Activated naive CD4-positive, alpha-beta T cell treated with anti-CD3 and anti-CD28 coated beads, Interleukin-2, amount 50 U/mL, for 72 hours (primary cell): Measurements from ENCODE around the gene PLA2G12B. TPM values are rescaled to one million over a fixed set of nuclear protein-coding genes. Genes with fewer than 3 reads are reported as not detected.
"Not testable (repeated sequence)": the region's sequence is repeated elsewhere in the genome, so short reads cannot be mapped to it uniquely, and the experiment has no call there.

Experiments
- ATAC-seq, 2 donors: fragments of 150-1000 bp; cut with Tn5 transposase; 2 replicates each; pipeline ENCODE4 v1.10.0; 2021; ENCODE audit warnings: mild to moderate bottlenecking in 2 of 2, moderate library complexity in 2 of 2
- DNase-seq, 2 donors: peaks; one replicate each; pipeline ENCODE4 v3.0.0; 2021 to 2022; ENCODE audit warnings: low spot score in 2 of 2
- H3K27ac Mint-ChIP-seq, 2 donors: one replicate each; pipeline ENCODE4 v1.8.0; 2022; ENCODE audit warnings: mild to moderate bottlenecking in 2 of 2, mixed read lengths in 2 of 2
- H3K36me3 Mint-ChIP-seq, 2 donors: one replicate each; pipeline ENCODE4 v1.8.0; 2022; ENCODE audit warnings: mixed read lengths in 2 of 2
- H3K9me3 Mint-ChIP-seq, 2 donors: one replicate each; pipeline ENCODE4 v1.8.0; 2022; ENCODE audit warnings: mixed read lengths in 2 of 2
- total RNA-seq, 2 donors: library from RNA; stranded (reverse); gene quantifications; one replicate each; pipeline ENCODE4 v1.2.3, GENCODE V29; 2022

PLA2G12B gene
- total RNA-seq, 2 donors from 2014 or later: not detected

- H3K9me3 Mint-ChIP-seq: no peaks in the 10 kb centered on the region
- ATAC-seq (no peak), DNase-seq (no peak)
- H3K36me3 Mint-ChIP-seq: no peaks in the 10 kb centered on the region
- H3K27ac Mint-ChIP-seq: no peak overlapping the region
Measured at GRCh38 chr10:72912736-72913135, 41.9 kb downstream of the PLA2G12B start.

DNA sequence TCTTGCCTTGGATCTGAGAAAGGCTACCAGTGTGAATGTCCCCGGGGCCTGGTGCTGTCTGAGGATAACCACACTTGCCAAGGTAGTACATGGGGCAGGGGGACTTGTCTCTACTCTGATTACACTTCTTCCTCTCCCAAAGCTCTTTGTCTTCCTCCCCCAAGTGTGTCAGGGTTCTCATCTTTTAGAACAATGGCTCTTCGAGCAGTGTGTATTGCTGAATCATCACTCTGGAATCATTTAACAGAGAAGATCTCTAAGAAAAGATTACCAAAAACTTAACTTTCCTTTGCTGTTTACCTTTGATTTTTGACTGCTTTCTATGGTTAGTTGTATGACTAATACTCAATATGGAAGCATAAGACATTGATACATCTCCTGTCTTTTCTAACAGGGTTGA, 42.8 kb downstream of the PLA2G12B start:
- no peaks in the 10 kb centered on the region for H3K36me3 Mint-ChIP-seq
- ATAC-seq: no peak
- no peak overlapping the region for H3K27ac Mint-ChIP-seq
- H3K9me3 Mint-ChIP-seq: no peaks in the 10 kb centered on the region
- no peak for DNase-seq

GRCh38 chr10:72910705-72911104, 43.9 kb downstream of the PLA2G12B start:
- no peak for ATAC-seq
- Mint-ChIP-seq H3K36me3 (no peaks in the 10 kb centered on the region), H3K27ac (no peak overlapping the region), H3K9me3 (no peaks in the 10 kb centered on the region)
- DNase-seq: no peak

DNA sequence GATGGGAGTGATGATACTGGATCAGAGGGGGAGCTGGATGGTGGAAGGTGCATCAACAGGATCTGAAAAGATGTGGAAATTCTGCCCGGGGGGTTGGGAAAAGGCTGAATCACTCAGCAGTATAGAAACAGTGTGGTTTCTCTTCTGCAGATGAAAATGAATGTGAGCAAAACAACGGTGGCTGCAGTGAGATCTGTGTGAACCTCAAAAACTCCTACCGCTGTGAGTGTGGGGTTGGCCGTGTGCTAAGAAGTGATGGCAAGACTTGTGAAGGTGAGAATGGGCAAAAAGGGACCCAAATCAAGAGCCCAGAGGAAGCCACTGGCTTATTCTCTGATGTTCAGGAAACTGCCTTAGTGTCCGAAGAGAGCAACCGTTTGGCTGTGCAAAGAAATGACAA, 48.2 kb downstream of the PLA2G12B start:
- ATAC-seq (no peak), DNase-seq (no peak)
- Mint-ChIP-seq H3K9me3 (no peaks in the 10 kb centered on the region), H3K27ac (no peak overlapping the region), H3K36me3 (no peaks in the 10 kb centered on the region)

GRCh38 chr10:72904806-72905205, 49.8 kb downstream of the PLA2G12B start:
- H3K9me3 Mint-ChIP-seq: no peaks in the 10 kb centered on the region
- DNase-seq (no peak), ATAC-seq (no peak)

GRCh38 chr10:72903941-72904446, 50.6 kb downstream of the PLA2G12B start:
- not testable (repeated sequence) for H3K9me3 Mint-ChIP-seq, DNase-seq, H3K36me3 Mint-ChIP-seq, ATAC-seq, H3K27ac Mint-ChIP-seq

More at GRCh38 chr10:72904806-72905205, 49.8 kb downstream of the PLA2G12B start:
- H3K36me3 Mint-ChIP-seq: no peaks in the 10 kb centered on the region
- no peak overlapping the region for H3K27ac Mint-ChIP-seq

DNA sequence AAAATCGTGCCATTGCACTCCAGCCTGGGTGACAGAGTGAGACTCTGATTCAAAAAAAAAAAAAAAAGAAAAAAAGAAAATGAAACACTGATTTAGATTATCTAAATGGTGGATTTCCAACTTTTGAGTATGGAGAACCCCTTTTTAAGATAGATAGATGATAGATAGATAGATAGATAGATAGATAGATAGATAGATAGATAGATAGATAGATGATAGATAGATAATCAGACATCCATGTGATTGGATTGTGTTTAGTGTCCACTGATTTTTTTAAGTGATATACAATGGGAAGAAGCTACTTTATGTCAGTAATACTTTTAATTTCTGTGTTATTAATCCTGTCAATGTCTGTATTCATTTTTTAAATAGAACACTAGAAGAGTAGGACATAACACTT, 55.1 kb downstream of the PLA2G12B start:
- no peak for ATAC-seq

DNA sequence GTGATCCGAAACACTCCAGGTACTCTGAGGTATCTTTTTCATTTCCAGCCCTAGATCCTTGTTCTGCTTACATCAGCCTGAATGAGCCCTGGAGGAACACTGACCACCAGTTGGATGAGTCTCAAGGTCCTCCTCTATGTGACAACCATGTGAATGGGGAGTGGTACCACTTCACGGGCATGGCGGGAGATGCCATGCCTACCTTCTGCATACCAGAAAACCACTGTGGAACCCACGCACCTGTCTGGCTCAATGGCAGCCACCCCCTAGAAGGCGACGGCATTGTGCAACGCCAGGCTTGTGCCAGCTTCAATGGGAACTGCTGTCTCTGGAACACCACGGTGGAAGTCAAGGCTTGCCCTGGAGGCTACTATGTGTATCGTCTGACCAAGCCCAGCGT, 56.0 kb downstream of the PLA2G12B start:
- no peak for ATAC-seq
- no peak overlapping the region for H3K27ac Mint-ChIP-seq

More for the DNA sequence above, 55.1 kb downstream of the PLA2G12B start:
- no peaks in the 10 kb centered on the region for H3K9me3 Mint-ChIP-seq
- H3K27ac Mint-ChIP-seq: no peak overlapping the region
- H3K36me3 Mint-ChIP-seq: no peaks in the 10 kb centered on the region
- DNase-seq: no peak

DNA sequence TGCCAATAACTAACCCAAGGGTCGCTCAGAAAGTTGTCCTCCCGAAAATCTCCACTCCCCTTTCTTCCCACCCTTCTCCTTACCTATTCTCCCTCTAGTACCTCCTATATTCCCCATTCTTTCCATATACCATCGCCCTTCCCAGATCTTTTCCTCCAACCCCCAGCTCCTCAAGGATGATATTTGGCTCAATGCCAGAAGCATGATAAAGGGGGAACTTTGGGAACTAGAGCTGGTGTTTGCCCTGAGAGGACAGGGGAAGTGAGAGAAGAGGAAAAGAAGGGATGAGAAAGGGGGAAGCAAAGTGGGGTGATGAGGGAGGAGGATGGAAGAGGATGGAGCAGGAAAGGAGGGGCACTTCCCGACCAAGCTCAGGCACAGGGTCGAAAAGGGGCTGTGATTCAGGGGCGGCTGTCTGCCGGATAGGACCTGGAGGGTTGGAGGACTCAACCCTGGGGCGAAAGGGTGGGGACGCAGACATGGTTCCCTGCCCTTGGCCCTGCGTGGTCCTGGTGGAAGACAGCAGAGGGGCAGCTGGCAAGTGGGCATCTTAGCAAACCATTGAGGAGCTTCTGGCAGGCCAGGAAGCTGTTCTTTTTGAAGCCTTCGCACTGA, 59.3 kb downstream of the PLA2G12B start:
- H3K27ac Mint-ChIP-seq: no peak overlapping the region
- no peaks in the 10 kb centered on the region for H3K9me3 Mint-ChIP-seq
- H3K36me3 Mint-ChIP-seq: no peaks in the 10 kb centered on the region
- ATAC-seq (no peak), DNase-seq (no peak)

More for the DNA sequence above, 56.0 kb downstream of the PLA2G12B start:
- H3K36me3 Mint-ChIP-seq: no peaks in the 10 kb centered on the region
- no peaks in the 10 kb centered on the region for H3K9me3 Mint-ChIP-seq
- no peak for DNase-seq

- Mint-ChIP-seq H3K9me3 (peaks cover 0 to 5% of the 10 kb centered on the region in 2 donors), H3K27ac (no peak within 1 kb of the TSS), H3K36me3 (peaks cover 6 to 8% of the 10 kb centered on the region in 2 donors)
Measured at GRCh38 chr10:72893136-72893798, 61.3 kb downstream of the PLA2G12B start, which contains the start of gene OIT3. TSS of gene OIT3 (plus strand) at chr10:72893739. CDS start at chr10:72893799, 60 bp downstream.

DNA sequence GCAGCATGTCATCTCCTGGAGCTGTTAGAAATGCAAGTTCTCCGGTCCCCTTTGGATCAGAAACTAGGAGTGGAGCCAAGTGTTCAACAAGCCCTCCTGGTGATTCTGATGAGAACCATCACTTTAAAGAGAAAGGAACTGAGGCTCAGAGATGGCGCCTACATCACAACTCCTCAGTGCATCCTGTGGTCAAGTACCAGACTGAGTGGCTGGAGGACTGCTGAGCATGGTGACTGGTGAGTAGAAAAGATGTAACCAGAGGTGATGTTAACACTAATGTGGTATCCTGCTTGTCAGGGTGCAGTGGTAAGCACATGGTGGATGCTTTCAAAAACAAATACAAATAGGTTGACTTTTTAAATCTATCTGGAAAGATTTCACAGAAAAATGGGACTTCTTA, 64.5 kb downstream of the PLA2G12B start:
- DNase-seq (no peak), ATAC-seq (no peak)
- Mint-ChIP-seq H3K36me3 (peaks cover 14 to 24% of the 10 kb centered on the region in 2 donors), H3K27ac (no peak overlapping the region), H3K9me3 (peaks cover 0 to 6% of the 10 kb centered on the region in 2 donors)

More at GRCh38 chr10:72893136-72893798, 61.3 kb downstream of the PLA2G12B start, which contains the start of gene OIT3:
- ATAC-seq (no peak), DNase-seq (no peak)

- ATAC-seq: no peak
- Mint-ChIP-seq H3K27ac (no peak overlapping the region), H3K36me3 (peaks cover 14 to 24% of the 10 kb centered on the region in 2 donors), H3K9me3 (peaks cover 0 to 6% of the 10 kb centered on the region in 2 donors)
- no peak for DNase-seq
Measured at GRCh38 chr10:72889391-72889831, 65.2 kb downstream of the PLA2G12B start.

GRCh38 chr10:72888151-72888638, 66.4 kb downstream of the PLA2G12B start:
- no peak for DNase-seq
- Mint-ChIP-seq H3K9me3 (peaks cover 0 to 6% of the 10 kb centered on the region in 2 donors), H3K27ac (peak overlapping the region in 1 of 2 donors; percentile 84), H3K36me3 (peaks cover 14 to 24% of the 10 kb centered on the region in 2 donors)
- ATAC-seq: no peak

GRCh38 chr10:72887043-72887442, 67.6 kb downstream of the PLA2G12B start:
- H3K27ac Mint-ChIP-seq: peak overlapping the region in 1 of 2 donors; percentile 84
- DNase-seq: no peak
- ATAC-seq: peak in 1 of 2 donors; percentile 71
- peaks cover 2 to 6% of the 10 kb centered on the region in 2 donors for H3K9me3 Mint-ChIP-seq
- H3K36me3 Mint-ChIP-seq: peaks cover 20 to 33% of the 10 kb centered on the region in 2 donors

GRCh38 chr10:72886621-72887020, 68.0 kb downstream of the PLA2G12B start:
- Mint-ChIP-seq H3K9me3 (peaks cover 6% of the 10 kb centered on the region in 2 donors), H3K36me3 (peaks cover 23 to 34% of the 10 kb centered on the region in 2 donors), H3K27ac (peak overlapping the region in 1 of 2 donors; percentile 84)
- no peak for DNase-seq
- ATAC-seq: no peak

DNA sequence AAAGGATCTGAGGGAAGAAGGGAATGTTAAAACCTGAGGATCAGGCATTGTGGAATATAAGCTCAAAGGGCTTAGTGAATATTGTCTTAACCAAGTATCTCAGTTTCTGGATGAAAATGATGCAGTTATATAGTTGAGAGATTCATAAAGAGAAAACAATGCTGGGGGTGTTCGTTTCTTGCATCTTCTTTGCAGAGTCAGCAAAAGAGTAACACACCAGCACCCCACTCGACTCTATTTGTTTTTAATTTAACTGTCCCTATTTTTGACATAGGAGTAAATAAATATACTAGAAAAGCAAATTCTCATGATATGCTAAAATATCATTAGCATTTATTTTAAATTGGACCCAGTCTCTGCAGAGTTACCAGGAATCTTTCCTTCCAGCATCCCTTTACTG, 68.7 kb downstream of the PLA2G12B start:
- Mint-ChIP-seq H3K36me3 (peaks cover 25 to 34% of the 10 kb centered on the region in 2 donors), H3K9me3 (peaks cover 6 to 7% of the 10 kb centered on the region in 2 donors), H3K27ac (no peak overlapping the region)
- ATAC-seq (no peak), DNase-seq (no peak)
